Mesothelial cell of epicardium (in vitro differentiated cells): ENCODE data around the gene ULK4. TPM values are rescaled to one million over a fixed set of nuclear protein-coding genes. Genes with fewer than 3 reads are reported as not detected.
"Not testable (repeated sequence)": the region's sequence is repeated elsewhere in the genome, so short reads cannot be mapped to it uniquely, and the experiment has no call there.

ENCODE experiments used
- DNase-seq, 2 experiments: peaks; one replicate each; pipeline ENCODE4 v3.0.0; 2021; ENCODE audit warnings: low spot score in 2 of 2; ENCODE audit not compliant: unreplicated experiment in 2 of 2
- H3K27ac Mint-ChIP-seq: 2 replicates; pipeline ENCODE4 v1.8.0; 2021; ENCODE audit warnings: mixed read lengths
- H3K27me3 Mint-ChIP-seq: 2 replicates; pipeline ENCODE4 v1.8.0; 2021; ENCODE audit warnings: low read depth, mixed read lengths
- H3K36me3 Mint-ChIP-seq: 2 replicates; pipeline ENCODE4 v1.8.0; 2021; ENCODE audit warnings: mixed read lengths
- H3K4me1 Mint-ChIP-seq: 2 replicates; pipeline ENCODE4 v1.8.0; 2021; ENCODE audit warnings: mixed read lengths
- H3K4me3 Mint-ChIP-seq: 2 replicates; pipeline ENCODE4 v1.8.0; 2021; ENCODE audit warnings: mild to moderate bottlenecking, moderate library complexity, mixed read lengths
- H3K9me3 Mint-ChIP-seq: 2 replicates; pipeline ENCODE4 v1.8.0; 2021; ENCODE audit warnings: mixed read lengths
- CTCF ChIP-seq: fragments of 200-600 bp; sonication (generic); IDR thresholded peaks from one replicate; pipeline ENCODE4 v1.5.0; 2021; ENCODE audit warnings: antibody characterized with exemption; ENCODE audit not compliant: unreplicated experiment
- total RNA-seq: library from RNA; stranded (reverse); gene quantifications from 3 replicates; pipeline ENCODE4 v1.2.1, GENCODE V29; 2021

The ULK4 gene
- total RNA-seq, 1 donor from 2014 or later: 10.7 TPM

GRCh38 chr3:41450416-41451231 lies 511.3 kb downstream of the ULK4 start:
- DNase-seq: no peak
- Mint-ChIP-seq H3K27ac (no peak overlapping the region), H3K4me1 (peaks cover 4% of the 10 kb centered on the region), H3K4me3 (no peak overlapping the region), H3K27me3 (no peaks in the 10 kb centered on the region), H3K9me3 (peaks cover 4% of the 10 kb centered on the region), H3K36me3 (no peaks in the 10 kb centered on the region)
- no peak for TF ChIP-seq CTCF

DNA sequence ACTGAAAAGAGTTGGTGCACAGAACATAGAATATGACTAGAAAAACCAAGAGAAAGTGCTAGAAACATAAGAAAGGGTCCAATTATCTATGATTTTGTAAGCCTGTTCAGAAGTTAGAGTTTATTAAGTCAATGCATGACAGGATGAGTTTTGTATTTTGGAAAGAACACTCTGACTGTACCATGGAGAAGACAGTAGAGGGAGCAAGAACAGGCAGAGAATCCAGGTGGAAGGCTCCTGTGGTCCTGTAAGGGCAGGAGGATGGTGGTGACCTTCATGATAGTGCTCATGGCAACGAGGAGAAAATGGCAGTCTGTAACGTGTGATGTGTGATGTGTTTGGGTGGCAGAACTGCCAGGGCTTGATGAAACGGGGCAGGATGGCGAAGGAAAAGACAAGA lies 513.5 kb downstream of the ULK4 start:
- DNase-seq: no peak
- Mint-ChIP-seq H3K36me3 (no peaks in the 10 kb centered on the region), H3K4me1 (peaks cover 4% of the 10 kb centered on the region), H3K27ac (no peak overlapping the region), H3K9me3 (peaks cover 4% of the 10 kb centered on the region), H3K4me3 (no peak overlapping the region), H3K27me3 (no peaks in the 10 kb centered on the region)
- no peak for TF ChIP-seq CTCF

DNA sequence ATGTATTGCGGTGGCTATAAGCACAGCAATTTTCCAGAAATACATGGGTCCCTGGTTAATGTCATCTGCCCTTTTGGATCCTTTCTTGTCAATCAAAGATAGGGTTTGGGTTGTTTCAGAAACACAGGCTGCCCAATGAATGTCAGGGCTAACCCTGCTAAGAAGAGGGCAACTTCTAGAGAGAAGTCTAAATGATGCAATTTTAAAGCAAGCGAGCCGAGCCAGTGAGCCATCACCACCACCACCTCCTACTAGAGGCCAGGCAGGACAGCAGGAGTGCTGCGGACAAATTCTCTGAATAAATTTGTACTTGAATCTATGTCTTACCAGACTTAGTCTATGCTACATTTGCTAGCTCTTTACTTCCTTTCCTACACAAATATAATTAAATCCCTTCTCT lies 514.2 kb downstream of the ULK4 start:
- Mint-ChIP-seq H3K4me1 (peaks cover 4% of the 10 kb centered on the region), H3K27me3 (no peaks in the 10 kb centered on the region), H3K27ac (no peak overlapping the region)

DNA sequence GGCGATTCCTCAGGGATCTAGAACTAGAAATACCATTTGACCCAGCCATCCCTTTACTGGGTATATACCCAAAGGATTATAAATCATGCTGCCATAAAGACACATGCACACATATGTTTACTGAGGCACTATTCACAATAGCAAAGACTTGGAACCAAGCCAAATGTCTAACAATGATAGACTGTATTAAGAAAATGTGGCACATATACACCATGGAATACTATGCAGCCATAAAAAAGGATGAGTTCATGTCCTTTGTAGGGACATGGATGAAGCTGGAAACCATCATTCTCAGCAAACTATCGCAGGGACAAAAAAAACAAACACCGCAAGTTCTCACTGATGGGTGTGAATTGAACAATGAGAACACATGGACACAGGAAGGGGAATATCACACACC lies 515.6 kb downstream of the ULK4 start:
- H3K9me3 Mint-ChIP-seq, H3K27me3 Mint-ChIP-seq, H3K27ac Mint-ChIP-seq, H3K4me1 Mint-ChIP-seq, H3K4me3 Mint-ChIP-seq, DNase-seq, H3K36me3 Mint-ChIP-seq: not testable (repeated sequence)

More for the DNA sequence above, 514.2 kb downstream of the ULK4 start:
- no peak for DNase-seq
- Mint-ChIP-seq H3K9me3 (peaks cover 4% of the 10 kb centered on the region), H3K36me3 (no peaks in the 10 kb centered on the region), H3K4me3 (no peak overlapping the region)
- TF ChIP-seq CTCF: no peak

GRCh38 chr3:41441568-41441967 lies 520.3 kb downstream of the ULK4 start:
- H3K36me3 Mint-ChIP-seq: no peaks in the 10 kb centered on the region
- no peak for DNase-seq
- no peak overlapping the region for H3K4me3 Mint-ChIP-seq
- H3K27me3 Mint-ChIP-seq: no peaks in the 10 kb centered on the region
- peaks cover 16% of the 10 kb centered on the region for H3K9me3 Mint-ChIP-seq
- no peak for TF ChIP-seq CTCF
- H3K27ac Mint-ChIP-seq: no peak overlapping the region
- H3K4me1 Mint-ChIP-seq: no peaks in the 10 kb centered on the region

GRCh38 chr3:41441139-41441538 lies 520.8 kb downstream of the ULK4 start:
- no peaks in the 10 kb centered on the region for H3K27me3 Mint-ChIP-seq
- no peak for DNase-seq
- no peaks in the 10 kb centered on the region for H3K36me3 Mint-ChIP-seq
- H3K9me3 Mint-ChIP-seq: peaks cover 16% of the 10 kb centered on the region
- H3K4me1 Mint-ChIP-seq: no peaks in the 10 kb centered on the region
- H3K4me3 Mint-ChIP-seq: no peak overlapping the region
- TF ChIP-seq CTCF: no peak
- no peak overlapping the region for H3K27ac Mint-ChIP-seq
